Stimulated activated CD4-positive, alpha-beta T cell treated with anti-CD3 and anti-CD28 coated beads, Interleukin-12 subunit alpha, Interleukin-12 subunit beta, amount 100 ng/mL, for 48 hours (primary cell): Measurements from ENCODE around the gene EIF4EBP3.
A peak's percentile ranks its signal among the peaks of the same experiment; 100 is the strongest.

Source experiments
- DNase-seq, 3 donors: peaks; one replicate each; pipeline ENCODE4 v3.0.0-alpha.2; 2020; ENCODE audit warnings: low read depth in 2 of 3, low spot score in 1 of 3

EIF4EBP3 gene

DNA sequence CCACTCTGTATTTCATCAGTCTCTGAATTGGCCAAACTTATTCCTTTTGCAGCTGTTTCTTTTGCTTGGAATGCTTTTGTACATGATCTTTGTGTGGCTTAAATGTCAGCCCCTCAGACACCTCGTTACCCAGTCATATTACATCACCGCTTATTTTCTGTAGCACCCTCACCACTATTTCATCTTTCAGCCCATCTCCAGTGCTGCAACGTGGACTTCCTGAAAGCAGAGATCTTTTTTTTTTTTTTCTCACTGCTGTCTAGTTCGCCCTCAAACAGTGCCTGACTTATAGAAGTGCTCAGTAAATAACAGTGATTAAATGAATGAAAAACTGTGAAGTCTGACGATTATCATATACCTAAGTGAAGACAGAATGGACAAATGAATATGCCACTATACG lies 9.0 kb downstream of the EIF4EBP3 start:
- DNase-seq, result no peak

DNA sequence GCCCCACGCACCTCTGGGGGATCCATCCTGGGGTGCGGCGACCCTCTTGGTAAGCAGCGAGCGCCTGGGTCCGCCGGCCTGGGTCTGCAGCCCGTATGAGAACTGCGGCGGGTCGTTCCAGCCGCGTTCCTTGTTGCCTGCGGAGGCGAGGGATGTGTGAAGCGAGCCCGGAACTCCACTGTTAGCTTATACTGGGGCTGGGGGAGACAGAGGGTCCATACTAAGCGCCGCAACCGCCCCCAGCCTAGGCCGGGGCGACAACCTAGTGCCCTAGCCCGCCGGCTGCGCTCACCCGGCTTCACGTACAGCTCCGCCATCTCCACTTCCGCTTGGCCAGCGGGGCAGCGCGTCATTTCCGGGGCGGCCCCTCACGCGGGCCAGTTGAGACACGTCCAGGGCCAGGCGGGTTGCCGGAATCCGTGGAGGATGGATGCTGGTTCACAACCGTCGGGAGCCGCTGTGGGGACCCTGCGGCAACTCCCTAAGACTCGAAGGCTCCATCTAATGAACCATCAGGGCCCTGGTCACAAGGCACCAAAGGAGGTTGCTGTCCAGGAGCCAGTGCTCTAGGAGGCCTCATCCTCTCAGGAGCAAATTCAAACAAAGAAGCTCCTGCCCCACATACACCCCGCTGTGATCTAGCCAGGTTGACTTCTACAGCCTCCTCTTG lies 9.8 kb downstream of the EIF4EBP3 start, which contains the start of gene SRA1:
Gene SRA1, minus strand, starts transcription at position 338 of the 670 bp plus-strand sequence. Its CDS starts 21 bp downstream, at position 317.
- DNase-seq, result peak; percentile 75 to 85 (median 76)

DNA sequence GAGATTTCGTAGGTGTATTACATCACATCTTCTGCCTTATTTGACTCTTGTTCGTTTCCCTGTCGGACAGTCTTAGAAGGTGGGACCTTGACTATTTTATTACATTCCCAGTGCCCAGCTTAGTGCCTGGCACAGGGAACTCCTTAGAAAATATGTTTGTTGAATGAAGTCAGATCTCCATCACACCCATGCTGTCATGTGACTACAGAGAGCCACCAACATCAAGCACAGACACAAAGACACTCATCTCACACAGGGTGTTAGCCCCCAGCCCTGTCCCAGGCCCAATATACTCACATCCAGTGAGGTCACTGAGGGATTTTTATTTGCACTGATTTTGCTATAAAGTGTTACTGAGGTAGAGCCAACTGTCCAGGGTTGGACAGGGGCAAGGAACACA lies 10.5 kb downstream of the EIF4EBP3 start:
- no peak for DNase-seq

DNA sequence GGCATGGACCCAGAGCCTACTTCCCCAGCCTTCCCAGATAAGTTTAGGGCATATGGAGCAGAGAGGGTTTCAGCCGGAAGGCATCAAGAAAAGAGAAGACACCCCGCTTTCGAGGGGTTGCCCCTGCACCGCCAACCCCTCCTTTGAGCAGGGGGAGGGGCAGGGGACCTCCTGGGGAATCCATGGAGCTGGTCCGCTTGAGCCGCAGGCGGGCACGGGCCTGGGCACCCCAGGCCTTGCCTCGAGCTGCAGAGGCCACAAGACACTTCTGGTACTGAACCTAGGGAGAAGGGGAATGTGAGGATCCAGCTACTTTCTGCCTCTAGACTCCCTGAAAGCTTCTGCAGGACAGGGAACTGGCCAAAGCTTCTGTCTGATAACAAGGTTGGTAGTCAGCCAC lies 11.1 kb downstream of the EIF4EBP3 start:
- DNase-seq, result no peak

DNA sequence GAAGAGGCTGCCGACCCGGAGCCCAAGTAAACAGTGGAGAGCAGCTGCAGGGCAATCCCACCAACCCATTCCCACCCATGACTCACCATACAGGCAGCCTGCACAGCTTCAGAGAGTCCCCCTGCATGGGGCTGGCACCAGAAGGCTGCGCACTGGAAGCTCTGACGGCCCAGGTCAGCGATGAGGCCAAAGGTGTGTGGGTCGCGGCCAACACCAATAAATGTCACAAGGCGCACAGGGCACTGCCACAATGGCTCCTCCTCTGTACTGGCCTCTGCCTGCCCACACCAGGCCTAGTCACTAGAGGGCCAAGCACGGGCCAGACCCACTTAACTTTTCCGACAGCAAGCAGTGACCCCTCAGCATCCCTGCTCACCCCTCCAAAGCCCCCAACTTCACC lies 12.8 kb downstream of the EIF4EBP3 start:
- DNase-seq, result no peak

DNA sequence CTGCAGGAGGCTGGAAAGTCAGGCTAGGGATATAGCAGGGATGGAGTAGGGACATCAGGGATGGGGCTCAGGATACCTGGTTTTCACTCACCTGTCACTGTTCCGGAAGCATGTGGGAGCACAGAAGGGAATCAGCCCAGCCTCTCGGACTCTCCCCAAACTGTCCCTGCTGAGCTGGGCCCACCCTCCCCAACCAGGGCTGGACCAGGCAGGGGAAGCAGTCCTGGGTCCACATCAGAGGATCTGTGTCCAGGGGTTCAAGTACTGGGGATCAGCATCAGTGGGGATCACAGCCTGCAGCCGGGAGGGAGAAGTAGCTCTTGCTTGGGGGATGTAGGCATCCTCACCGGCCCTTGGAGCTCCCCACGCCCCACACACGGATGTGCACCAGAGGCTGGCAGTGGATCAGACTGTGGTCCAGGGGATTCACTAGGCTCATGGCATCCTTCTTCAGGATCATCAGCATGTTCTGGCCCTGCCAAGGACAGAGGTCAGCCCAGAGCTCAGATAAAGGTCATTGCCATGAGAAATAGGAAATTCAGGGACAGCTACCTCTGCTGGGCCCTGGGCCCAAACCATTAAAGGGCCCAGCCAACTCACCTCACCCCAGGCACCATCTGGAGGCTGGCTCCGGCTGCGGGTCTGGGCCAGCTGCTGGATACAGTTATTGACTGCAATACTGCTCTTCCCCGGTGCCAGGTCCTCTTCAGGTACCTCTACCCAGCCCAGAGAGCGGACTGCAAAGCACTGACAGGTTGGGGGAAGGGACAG lies 14.5 kb downstream of the EIF4EBP3 start:
- DNase-seq, result no peak

DNA sequence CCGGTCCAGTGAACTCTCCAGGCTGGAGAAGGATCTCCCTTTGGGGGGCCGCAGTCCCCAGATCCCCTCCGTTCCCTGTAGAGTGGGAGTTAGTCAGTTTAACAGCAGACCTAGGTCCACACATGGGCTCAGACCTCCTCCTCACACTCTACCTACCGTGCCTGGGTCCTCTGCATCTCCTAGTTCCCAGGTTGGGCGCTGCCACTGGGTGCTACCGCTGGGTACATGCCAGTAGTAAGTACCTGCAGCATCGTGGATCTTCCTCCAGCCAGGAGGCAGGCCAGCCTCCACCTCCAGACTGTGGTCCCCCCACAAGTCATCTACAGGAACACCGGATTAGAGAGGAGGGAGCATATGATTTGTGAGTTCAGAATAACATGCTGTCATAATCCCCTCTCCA lies 16.1 kb downstream of the EIF4EBP3 start:
- no peak for DNase-seq

DNA sequence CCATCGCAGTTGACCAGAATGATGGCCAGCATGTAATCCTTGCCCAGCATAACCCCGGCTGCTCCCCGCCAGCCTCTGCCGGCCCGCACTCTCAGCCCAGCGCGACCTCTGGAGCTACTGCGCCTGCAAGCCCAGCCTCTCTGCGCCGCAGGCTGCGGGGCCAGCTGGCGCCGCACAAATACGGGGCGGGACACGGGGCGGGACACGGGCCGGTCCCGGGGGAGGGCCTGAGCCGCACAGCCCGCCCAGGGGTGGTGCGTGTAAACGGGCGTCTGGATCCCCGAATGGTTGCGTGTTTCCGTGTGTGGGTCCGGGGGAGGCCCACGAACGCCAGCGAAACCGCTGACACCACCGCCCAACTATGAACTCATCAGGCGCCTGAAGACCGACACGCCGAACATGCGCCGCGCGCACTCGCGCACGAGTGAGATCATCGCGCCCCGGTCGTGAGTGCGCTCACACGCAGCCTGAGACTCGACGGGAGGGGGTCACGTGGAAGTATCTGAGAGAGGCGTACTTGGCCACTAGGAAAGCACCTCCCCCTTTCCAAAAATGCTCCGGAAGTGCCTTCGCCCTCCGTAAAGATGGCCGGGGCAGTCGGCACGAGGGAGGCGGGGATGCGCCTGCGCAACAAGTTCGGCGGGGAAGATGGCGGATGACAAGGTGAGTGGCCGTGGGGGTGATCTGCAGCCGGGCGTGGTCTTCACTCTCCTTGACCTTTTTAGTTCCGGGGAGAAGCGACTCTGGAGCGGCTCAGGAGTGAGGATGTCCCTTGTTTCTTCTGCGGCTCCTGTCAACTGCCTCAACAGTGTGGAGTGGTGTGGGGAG lies 16.9 kb downstream of the EIF4EBP3 start, which contains the start of the genes APBB3 and SLC35A4:
Gene APBB3, minus strand, starts transcription at position 403 of the 828 bp plus-strand sequence. Its CDS starts 353 bp downstream, at position 50.
Gene SLC35A4, plus strand, starts transcription at position 633 of the 828 bp plus-strand sequence. CDS start 2,342 bp downstream, outside the sequence.
- peak; percentile 89 to 94 (median 94) for DNase-seq

DNA sequence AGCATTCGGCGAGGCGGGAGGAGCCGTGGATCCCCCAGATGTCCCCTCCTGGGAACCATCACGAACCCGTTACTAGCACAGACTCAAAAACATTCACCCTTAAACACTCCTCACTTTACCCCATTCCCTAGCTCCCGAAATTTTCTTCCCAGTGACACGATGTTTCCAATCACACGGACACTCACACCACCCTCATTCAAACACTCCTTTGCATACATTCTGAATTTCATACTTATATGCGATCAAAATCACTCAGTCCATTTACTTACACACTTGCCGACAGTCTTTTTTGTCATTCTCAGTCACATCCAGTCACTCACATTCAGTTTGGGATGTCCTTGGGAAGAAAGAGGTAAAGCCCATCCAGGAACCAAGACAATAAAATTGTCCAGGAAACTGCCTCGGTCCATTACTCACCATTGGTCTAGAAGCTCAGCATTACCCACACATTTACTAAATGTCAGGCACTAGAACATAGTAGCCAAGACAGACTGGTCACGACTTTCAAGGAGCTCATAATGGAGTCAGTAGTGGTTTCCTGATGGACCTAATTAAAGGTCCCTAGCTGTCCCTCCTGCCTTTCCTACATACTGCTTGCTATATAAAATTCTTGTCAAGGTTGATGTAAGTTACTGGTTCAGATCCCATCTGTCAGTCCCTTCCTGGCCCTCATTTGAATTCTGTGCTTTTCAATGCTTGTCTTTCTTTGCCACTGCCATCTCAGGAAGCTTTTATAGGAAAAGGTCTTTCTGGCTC lies 17.7 kb downstream of the EIF4EBP3 start:
- no peak for DNase-seq

DNA sequence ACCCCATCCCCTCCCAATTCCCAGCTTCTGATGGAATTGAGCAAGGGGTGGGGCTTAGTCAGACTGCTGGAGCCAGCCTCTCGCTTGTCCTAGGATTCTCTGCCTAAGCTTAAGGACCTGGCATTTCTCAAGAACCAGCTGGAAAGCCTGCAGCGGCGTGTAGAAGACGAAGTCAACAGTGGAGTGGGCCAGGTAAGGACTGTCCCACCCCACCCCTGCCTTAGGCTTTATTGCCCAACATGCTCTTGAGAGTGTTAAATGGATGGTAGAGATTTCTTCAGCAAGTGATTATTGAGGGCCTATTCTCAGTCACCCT lies 18.3 kb downstream of the EIF4EBP3 start:
- no peak for DNase-seq

DNA sequence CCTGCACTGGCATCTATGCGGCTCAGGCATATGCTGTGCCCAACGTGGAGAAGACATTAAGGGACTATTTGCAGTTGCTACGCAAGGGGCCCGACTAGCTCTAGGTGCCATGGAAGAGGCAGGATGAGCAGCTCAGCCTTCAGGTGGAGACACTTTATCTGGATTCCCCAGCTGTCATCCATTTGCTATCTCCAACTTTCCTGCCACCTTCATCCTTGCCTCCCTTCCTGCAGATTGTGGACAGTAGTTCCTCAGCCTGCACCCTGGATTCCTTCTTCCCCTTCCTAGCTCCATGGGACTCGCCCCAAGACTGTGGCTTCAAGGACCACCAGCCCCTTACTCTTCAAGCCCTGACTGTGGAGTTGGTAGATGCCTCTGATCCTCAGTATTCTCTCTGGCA lies 19.2 kb downstream of the EIF4EBP3 start:
- DNase-seq, result no peak

DNA sequence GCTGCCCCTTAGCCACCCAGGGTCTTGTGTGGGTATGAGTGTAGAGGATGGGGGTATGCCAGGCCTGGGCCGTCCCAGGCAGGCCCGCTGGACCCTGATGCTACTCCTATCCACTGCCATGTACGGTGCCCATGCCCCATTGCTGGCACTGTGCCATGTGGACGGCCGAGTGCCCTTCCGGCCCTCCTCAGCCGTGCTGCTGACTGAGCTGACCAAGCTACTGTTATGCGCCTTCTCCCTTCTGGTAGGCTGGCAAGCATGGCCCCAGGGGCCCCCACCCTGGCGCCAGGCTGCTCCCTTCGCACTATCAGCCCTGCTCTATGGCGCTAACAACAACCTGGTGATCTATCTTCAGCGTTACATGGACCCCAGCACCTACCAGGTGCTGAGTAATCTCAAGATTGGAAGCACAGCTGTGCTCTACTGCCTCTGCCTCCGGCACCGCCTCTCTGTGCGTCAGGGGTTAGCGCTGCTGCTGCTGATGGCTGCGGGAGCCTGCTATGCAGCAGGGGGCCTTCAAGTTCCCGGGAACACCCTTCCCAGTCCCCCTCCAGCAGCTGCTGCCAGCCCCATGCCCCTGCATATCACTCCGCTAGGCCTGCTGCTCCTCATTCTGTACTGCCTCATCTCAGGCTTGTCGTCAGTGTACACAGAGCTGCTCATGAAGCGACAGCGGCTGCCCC lies 19.8 kb downstream of the EIF4EBP3 start:
- DNase-seq, result no peak

DNA sequence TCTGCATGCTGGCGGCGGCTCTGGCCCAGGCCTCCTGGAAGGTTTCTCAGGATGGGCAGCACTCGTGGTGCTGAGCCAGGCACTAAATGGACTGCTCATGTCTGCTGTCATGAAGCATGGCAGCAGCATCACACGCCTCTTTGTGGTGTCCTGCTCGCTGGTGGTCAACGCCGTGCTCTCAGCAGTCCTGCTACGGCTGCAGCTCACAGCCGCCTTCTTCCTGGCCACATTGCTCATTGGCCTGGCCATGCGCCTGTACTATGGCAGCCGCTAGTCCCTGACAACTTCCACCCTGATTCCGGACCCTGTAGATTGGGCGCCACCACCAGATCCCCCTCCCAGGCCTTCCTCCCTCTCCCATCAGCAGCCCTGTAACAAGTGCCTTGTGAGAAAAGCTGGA lies 20.4 kb downstream of the EIF4EBP3 start:
- DNase-seq, result no peak

DNA sequence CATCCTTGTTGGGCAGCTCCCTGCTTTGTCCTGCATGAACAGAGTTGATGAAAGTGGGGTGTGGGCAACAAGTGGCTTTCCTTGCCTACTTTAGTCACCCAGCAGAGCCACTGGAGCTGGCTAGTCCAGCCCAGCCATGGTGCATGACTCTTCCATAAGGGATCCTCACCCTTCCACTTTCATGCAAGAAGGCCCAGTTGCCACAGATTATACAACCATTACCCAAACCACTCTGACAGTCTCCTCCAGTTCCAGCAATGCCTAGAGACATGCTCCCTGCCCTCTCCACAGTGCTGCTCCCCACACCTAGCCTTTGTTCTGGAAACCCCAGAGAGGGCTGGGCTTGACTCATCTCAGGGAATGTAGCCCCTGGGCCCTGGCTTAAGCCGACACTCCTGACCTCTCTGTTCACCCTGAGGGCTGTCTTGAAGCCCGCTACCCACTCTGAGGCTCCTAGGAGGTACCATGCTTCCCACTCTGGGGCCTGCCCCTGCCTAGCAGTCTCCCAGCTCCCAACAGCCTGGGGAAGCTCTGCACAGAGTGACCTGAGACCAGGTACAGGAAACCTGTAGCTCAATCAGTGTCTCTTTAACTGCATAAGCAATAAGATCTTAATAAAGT lies 21.1 kb downstream of the EIF4EBP3 start:
- DNase-seq, result no peak

DNA sequence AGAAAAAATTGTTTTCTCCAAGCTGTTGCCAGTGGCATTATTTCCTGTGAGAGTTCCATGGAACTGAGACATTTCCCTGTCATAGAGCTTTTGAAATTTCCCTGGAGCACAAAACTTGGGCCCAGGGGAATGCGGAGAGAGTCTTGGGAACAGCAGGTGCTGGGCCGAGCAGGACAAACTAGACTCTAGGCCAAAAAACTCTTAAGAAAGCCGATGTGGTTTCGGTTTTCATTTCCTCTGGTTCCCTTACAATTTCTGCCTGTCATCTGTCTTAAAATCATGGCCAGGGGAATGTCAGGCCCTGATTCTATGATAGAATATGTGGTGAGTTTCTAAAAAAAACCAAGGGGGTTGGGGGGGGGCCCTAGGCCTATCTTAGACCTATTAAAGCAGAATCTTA lies 21.7 kb downstream of the EIF4EBP3 start:
- no peak for DNase-seq

DNA sequence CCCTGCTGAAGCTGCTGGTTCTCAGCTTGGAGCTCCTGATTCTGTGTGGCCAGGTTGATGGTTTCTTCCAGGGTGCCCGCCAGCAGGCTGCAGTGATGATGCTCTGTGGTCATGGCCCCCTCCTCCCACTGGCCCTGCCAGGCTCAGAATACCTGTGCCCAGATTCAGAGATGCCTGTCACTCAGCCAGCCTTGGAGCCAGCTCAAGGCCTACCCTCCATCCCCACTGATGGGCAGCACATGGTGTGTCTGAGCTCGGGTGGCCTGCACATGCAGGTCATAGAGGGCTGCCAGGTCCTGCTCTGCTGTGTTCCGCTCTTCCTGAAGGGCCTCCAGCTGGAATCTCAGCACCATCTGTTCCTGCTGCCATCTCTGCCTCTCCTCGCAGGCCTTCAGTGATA lies 22.6 kb downstream of the EIF4EBP3 start:
- no peak for DNase-seq

DNA sequence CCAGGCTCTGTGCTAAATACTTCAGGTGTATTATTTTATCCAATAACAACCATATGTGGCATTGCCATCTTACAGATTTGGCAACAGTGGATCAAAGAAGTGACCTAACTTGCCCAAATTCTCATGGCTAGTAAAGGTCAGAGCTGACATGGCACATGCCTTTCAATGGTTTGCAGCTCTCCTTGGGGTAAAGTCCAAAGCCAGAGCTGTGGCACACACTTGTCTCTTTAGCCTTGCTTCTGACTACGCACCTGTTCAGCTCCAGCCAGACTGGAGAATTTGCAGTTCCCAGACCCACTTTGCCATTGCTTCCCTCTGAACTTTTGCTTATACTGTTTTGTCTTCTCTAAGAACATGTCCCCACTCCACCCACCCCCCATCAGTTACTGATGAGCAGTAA lies 23.0 kb downstream of the EIF4EBP3 start:
- no peak for DNase-seq

DNA sequence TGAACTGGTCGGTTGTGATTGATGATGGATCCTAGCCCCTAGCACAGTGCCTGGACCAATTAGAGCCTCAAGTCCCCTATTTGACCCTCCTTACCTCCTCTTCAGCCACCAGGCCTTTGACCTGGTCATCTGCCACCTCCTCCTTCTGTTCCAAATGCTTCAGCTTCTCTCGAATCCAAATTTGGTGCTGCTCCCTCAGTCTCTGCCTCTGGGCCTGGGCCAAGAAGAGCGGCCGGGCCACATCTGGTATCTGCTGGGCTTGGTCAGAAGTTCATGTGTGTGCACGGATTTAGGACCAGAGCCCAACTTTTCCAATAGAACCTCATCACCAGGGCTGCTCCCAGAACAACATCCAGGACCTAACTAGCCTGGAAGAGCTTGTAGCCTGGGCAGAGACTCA lies 23.6 kb downstream of the EIF4EBP3 start:
- no peak for DNase-seq

DNA sequence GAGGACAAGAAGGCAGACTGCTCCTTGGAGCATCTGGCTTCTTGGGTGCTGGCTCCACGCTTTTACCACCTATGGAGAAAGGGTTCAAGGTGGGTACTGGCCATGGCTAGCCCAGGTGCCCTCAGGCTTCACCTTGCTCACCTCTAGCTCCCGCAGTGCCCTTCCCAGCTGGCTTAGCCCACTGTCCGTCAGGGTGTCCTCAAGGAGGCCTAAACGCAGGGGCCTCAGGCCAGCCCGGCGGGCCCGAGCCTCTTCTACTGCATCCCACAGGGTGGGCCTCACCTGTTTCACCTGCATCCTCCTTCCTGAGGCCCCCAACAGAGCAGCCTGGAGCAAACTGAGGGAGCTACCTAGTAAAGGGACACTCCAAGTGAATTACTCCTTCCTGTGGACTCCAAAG lies 26.2 kb downstream of the EIF4EBP3 start:
- no peak for DNase-seq

DNA sequence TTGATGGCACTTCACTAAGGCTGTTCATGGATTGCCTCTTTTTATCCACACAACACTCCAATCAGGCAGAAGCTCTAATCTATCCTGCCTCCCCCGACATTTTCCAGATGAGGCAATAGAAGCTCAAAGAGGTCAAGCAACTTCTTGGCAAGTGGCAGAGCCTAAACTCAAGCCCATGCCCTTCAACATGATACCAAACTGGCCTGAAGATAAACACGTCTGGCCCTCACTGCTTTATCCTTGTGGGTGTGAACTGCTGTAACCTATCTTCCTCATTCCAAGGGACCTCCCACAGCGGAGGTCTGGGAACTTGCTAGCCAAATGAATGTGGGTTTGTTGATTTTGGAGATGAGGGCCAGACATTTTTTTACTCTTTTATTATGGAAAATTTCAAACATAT lies 26.7 kb downstream of the EIF4EBP3 start:
- DNase-seq, result no peak
